ENCODE data around the gene CASTOR1.

DNA sequence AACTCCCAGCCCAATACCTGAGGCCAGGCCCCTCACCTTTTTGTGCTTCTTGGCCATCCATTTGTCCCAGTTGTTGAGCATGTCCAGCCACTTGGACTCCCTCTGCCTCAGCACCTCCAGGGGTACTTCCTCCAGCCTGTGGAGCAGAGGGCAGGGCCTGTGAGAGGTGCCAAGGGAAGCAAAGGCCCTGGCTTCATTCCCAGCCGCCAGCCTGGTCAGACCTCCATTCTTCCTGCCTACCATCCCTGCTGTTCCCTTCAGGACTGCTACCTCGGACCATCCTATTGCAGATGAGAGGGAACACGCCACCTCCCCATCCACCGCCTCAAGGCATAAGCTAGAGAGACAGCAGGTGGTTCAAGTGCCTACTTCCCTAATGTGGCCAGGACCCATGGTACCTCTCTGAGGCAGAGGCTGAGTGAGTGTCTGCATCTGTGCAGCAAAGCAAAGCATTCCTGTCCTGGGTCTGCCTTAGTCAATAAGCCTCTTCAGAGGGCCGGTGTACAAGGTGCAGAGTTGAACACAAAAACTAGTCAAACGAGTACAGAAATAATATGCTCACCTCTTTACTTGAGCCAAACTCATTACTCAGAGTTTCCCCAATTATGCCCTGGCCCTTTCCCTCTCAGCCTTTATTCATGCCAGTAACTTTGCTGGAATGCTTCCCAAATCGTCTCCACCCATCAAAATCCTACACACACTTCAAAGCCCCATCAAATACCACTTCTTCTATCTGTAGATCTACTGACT lies 15.4 kb upstream of the CASTOR1 start:
- no peak for TF ChIP-seq EZH2 (IDR thresholded peaks at IDR 0.05; ENCODE audit: borderline replicate concordance, low read depth, low read length, poor library complexity, severe bottlenecking)
- TF ChIP-seq, protein P1, sequence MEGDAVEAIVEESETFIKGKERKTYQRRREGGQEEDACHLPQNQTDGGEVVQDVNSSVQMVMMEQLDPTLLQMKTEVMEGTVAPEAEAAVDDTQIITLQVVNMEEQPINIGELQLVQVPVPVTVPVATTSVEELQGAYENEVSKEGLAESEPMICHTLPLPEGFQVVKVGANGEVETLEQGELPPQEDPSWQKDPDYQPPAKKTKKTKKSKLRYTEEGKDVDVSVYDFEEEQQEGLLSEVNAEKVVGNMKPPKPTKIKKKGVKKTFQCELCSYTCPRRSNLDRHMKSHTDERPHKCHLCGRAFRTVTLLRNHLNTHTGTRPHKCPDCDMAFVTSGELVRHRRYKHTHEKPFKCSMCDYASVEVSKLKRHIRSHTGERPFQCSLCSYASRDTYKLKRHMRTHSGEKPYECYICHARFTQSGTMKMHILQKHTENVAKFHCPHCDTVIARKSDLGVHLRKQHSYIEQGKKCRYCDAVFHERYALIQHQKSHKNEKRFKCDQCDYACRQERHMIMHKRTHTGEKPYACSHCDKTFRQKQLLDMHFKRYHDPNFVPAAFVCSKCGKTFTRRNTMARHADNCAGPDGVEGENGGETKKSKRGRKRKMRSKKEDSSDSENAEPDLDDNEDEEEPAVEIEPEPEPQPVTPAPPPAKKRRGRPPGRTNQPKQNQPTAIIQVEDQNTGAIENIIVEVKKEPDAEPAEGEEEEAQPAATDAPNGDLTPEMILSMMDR (conservative IDR thresholded peaks at IDR 0.05; ENCODE audit: low read depth, low read length), result no peak
